AG10803 (cell line): ENCODE data around the gene KL.

Experiments used
- DNase-seq: peaks from one replicate; pipeline ENCODE4 v3.0.0; 2010; ENCODE audit warnings: low read depth
- H3K4me3 ChIP-seq: 2 replicates; pipeline ENCODE4 v1.5.1; 2011; ENCODE audit warnings: mild to moderate bottlenecking, low read length, control low read depth
- CTCF ChIP-seq: conservative IDR thresholded peaks from 2 replicates; pipeline ENCODE4 v1.5.1; 2011; ENCODE audit warnings: mild to moderate bottlenecking, low read length, control low read depth, inconsistent platforms

KL gene

GRCh38 chr13:33090755-33091414 lies 74.7 kb downstream of the KL start:
- no peak for TF ChIP-seq CTCF
- H3K4me3 ChIP-seq: no peak overlapping the region
- DNase-seq: no peak

GRCh38 chr13:33091415-33091774 lies 75.2 kb downstream of the KL start:
- no peak for DNase-seq
- no peak for TF ChIP-seq CTCF
- H3K4me3 ChIP-seq: no peak overlapping the region

DNA sequence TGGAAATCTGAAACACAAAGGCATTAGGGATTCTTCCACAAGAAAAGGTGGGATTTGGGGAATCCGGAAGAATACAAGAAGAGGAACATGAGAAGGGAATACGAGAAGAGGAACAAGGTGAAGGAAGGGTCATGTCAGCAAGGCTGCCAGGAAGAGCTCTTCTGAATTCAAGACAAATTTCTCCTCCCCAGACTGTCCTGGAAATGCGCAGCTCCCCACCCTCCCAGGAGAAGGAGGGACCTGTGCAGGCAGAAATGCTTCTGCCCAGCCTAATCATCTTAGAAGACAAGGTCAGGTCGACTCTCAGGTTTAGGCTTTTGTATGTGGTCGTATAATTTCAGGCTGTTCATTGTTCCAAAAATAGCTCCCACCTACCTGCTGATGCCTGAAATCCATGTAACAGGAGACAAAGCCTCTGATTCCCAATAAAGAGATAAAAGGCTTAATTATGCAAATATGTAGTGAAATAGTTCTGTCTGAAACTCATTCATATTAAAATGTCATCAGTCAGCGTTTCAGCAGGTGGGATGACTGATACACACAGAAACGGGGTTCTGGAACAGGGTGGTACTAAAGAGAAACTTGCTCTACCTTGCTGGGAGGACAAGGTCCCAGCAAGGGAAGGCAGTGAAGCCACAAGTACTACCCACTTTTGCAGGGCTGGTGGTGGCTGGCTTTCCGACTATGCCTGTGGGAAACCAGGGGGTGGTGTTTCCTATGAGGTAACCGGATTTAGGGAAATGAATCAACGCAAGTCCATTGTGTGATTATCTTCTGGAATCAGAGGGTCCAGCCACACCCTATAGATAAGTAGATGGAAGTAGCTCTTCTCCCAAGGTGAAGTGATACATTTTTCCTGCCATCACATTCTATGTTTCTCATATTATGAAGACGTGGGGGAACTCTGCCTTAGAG lies 76.1 kb downstream of the KL start:
- no peak overlapping the region for H3K4me3 ChIP-seq
- no peak for DNase-seq
- TF ChIP-seq CTCF: no peak

DNA sequence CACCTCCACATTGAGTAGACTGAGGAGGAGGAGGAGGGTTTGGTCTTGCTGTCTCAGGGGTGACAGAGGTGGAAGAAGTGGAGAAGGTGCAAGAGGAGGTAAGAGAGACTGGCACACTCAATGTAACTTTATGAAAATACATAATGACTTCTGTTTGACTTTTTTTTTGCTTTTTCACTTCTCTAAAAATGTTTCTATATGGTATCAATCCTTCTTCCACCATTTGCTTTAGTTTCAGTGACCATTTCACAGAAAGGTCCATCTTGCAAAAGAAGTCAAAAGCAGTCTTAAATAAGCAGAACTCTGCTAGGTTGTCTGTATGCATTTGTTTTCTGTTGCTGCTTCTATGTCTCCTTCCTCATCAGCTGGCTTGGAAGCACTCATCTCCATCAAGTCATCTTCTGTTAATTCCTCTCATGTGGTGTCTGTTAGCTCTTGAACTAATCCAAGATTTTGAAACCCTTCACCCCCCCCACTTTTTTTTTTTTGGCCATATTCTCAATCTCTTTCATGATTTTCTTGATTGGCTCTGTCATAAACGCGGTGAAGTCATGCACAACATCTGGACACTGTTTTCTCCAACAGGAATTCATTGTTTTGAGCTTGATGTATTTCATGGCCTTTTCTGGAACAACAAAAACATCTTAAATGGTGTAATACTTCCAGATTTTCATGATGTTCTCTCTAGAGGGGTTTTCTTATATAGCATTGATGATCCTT lies 80.8 kb downstream of the KL start:
- DNase-seq: peak; percentile 49
- TF ChIP-seq CTCF: no peak
- H3K4me3 ChIP-seq: no peak overlapping the region

- no peak overlapping the region for H3K4me3 ChIP-seq
- no peak for TF ChIP-seq CTCF
- no peak for DNase-seq
Measured at GRCh38 chr13:33099860-33100259, 83.6 kb downstream of the KL start.

DNA sequence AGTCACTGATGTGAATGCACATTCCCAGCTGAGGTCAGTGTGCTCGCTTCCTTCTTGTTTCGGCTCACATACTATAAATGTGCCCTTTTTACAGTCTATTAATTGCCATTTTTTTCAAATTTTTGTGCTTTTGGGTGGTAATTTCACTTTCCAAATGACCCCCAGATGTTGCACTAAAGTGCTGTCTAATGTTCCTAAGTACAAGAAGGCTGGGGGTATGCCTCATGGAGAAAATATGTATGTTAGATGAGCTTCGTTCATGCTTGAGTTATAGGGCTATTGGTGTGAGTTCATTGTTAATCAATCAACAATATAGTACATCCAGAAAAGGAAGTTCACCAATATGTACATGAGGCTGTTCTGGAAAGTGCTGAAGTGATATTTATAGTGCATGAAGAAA lies 84.7 kb downstream of the KL start:
- TF ChIP-seq CTCF: no peak
- peak; percentile 17 for DNase-seq
- no peak overlapping the region for H3K4me3 ChIP-seq
